ENCODE data around the gene PDLIM5. TPM values are rescaled to one million over a fixed set of nuclear protein-coding genes. Genes with fewer than 3 reads are reported as not detected.
A peak's percentile ranks its signal among the peaks of the same experiment; 100 is the strongest.

The PDLIM5 gene
- total RNA-seq, 2 experiments from 2014 or later = 14.8 to 18.3 TPM

GRCh38 chr4:94590493-94590892 is 138.8 kb downstream of the PDLIM5 start:
- Mint-ChIP-seq H3K4me1 (ENCODE audit: low read depth) (no peaks in the 10 kb centered on the region), H3K27me3 (no peaks in the 10 kb centered on the region), H3K4me3 (no peak overlapping the region), H3K9me3 (no peaks in the 10 kb centered on the region), H3K27ac (no peak overlapping the region), H3K36me3 (ENCODE audit: low read depth) (peaks cover 1% of the 10 kb centered on the region)
- ATAC-seq = no peak
- intact Hi-C loops (cut with micrococcal nuclease) = no loop called here
- TF ChIP-seq CTCF (IDR thresholded peaks at IDR 0.05) = no peak
- ChIA-PET CTCF (no interaction called here), POLR2A (no interaction called here)
- DNase-seq = no peak

GRCh38 chr4:94591289-94591688 is 139.5 kb downstream of the PDLIM5 start:
- no peak for TF ChIP-seq CTCF (IDR thresholded peaks at IDR 0.05)
- ChIA-PET POLR2A (no interaction called here), CTCF (interaction anchor here (2.5 kb wide), 1 partner anchor 184 kb away, joined by 14 read pairs; no protein-coding TSS in a partner anchor)
- no peak for DNase-seq
- H3K4me3 Mint-ChIP-seq = no peak overlapping the region
- H3K27ac Mint-ChIP-seq = no peak overlapping the region
- H3K27me3 Mint-ChIP-seq = no peaks in the 10 kb centered on the region
- H3K9me3 Mint-ChIP-seq = no peaks in the 10 kb centered on the region
- H3K4me1 Mint-ChIP-seq (ENCODE audit: low read depth) = no peaks in the 10 kb centered on the region
- H3K36me3 Mint-ChIP-seq (ENCODE audit: low read depth) = no peaks in the 10 kb centered on the region
- ATAC-seq = no peak
- intact Hi-C loops (cut with micrococcal nuclease) = no loop called here

GRCh38 chr4:94595013-94595412 is 143.3 kb downstream of the PDLIM5 start:
- ChIA-PET POLR2A (no interaction called here), CTCF (interaction anchor here (1.0 kb wide), 2 partner anchors 184 to 188 kb away, joined by 3 to 5 read pairs; no protein-coding TSS in a partner anchor)
- no peaks in the 10 kb centered on the region for H3K9me3 Mint-ChIP-seq
- intact Hi-C loops (cut with micrococcal nuclease) = no loop called here
- no peak overlapping the region for H3K27ac Mint-ChIP-seq
- H3K36me3 Mint-ChIP-seq (ENCODE audit: low read depth) = no peaks in the 10 kb centered on the region
- no peak overlapping the region for H3K4me3 Mint-ChIP-seq
- no peaks in the 10 kb centered on the region for H3K4me1 Mint-ChIP-seq (ENCODE audit: low read depth)
- TF ChIP-seq CTCF (IDR thresholded peaks at IDR 0.05) = no peak
- ATAC-seq = no peak
- DNase-seq = no peak
- H3K27me3 Mint-ChIP-seq = no peaks in the 10 kb centered on the region

GRCh38 chr4:94595880-94596483 is 144.2 kb downstream of the PDLIM5 start:
- DNase-seq (no peak), ATAC-seq (peak; percentile 45)
- H3K9me3 Mint-ChIP-seq = no peaks in the 10 kb centered on the region
- H3K4me3 Mint-ChIP-seq = no peak overlapping the region
- ChIA-PET POLR2A (no interaction called here), CTCF (interaction anchor here (1.0 kb wide), 2 partner anchors 185 to 189 kb away, joined by 3 to 5 read pairs; no protein-coding TSS in a partner anchor)
- H3K27ac Mint-ChIP-seq = no peak overlapping the region
- H3K27me3 Mint-ChIP-seq = no peaks in the 10 kb centered on the region
- H3K4me1 Mint-ChIP-seq (ENCODE audit: low read depth) = no peaks in the 10 kb centered on the region
- intact Hi-C loops (cut with micrococcal nuclease) = loop anchor here (2.0 kb wide), 1 partner anchor 189 kb away; no protein-coding TSS in a partner anchor
- peak; percentile 67 for TF ChIP-seq CTCF (IDR thresholded peaks at IDR 0.05)
- H3K36me3 Mint-ChIP-seq (ENCODE audit: low read depth) = no peaks in the 10 kb centered on the region

- H3K4me1 Mint-ChIP-seq (ENCODE audit: low read depth) = no peaks in the 10 kb centered on the region
- DNase-seq (no peak), ATAC-seq (no peak)
- no peak overlapping the region for H3K4me3 Mint-ChIP-seq
- ChIA-PET CTCF (interaction anchor here (1.1 to 1.9 kb wide), 3 partner anchors 190 to 194 kb away, joined by 3 to 4 read pairs (median 4); no protein-coding TSS in a partner anchor), POLR2A (no interaction called here)
- H3K27me3 Mint-ChIP-seq = no peaks in the 10 kb centered on the region
- H3K27ac Mint-ChIP-seq = no peak overlapping the region
- intact Hi-C loops (cut with micrococcal nuclease) = no loop called here
- no peaks in the 10 kb centered on the region for H3K9me3 Mint-ChIP-seq
- no peaks in the 10 kb centered on the region for H3K36me3 Mint-ChIP-seq (ENCODE audit: low read depth)
- no peak for TF ChIP-seq CTCF (IDR thresholded peaks at IDR 0.05)
Observed at GRCh38 chr4:94598758-94599157, 147.0 kb downstream of the PDLIM5 start.

Measured in activated CD8-positive, alpha-beta T cell treated with anti-CD3 and anti-CD28 coated beads for 36 hours (primary cell).